Fibroblast of skin of left quadriceps (primary cell): ENCODE measurements around the gene RAB25.

Experiments
- DNase-seq, 2 experiments: peaks; one replicate each; pipeline ENCODE4 v3.0.0-alpha.2; 2013; ENCODE audit warnings: low read depth in 2 of 2

The RAB25 gene

DNA sequence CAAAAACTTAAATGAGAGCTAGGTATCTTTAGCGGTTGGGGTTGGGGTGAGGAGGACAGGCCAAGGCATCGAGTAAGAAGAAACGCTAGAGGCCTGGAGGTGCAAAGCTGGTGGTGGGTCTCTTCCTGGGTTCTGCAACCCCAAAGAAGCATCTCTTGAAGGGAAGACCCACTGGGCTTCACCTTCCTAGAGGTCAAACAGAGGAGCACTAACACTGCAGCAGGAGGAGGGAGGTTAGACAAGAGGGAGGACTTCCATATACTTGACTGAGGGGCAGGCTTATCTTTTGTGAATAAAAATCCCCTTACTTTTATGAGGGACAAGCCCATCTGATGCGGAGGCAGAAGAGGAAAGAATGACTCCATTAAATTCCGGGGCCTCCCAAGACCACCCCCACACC, 18.8 kb downstream of the RAB25 start:
- DNase-seq = no peak

DNA sequence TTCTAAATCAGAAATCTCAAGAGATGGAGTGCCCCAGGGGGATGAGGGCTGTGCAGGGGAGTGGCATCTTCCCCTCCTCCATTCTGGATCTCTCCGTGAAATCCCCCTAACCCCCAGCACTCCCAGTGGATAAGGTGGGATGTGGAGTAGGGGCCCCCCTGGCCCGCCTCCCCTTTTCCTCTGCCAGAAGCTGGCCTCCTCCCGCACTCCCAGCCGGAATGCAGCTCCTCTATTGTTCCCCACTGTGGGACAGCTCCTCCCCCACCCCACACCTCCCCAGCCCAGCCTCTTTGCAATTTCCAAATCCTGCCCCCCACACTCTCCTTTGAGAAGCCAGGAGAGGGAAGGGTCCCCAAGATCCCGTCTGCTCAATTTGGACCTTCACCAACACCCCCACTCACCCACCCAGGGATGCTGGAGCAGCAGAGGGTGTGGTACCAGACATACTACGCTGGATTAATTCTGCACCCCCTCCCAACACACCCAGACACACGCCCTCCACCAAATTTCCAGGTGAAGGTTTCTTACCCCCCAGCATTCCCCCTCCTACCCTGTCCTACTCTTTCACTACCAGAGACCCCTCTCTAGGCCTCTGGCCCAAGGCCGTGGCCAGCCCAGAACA, 19.4 kb downstream of the RAB25 start:
- DNase-seq = no peak

DNA sequence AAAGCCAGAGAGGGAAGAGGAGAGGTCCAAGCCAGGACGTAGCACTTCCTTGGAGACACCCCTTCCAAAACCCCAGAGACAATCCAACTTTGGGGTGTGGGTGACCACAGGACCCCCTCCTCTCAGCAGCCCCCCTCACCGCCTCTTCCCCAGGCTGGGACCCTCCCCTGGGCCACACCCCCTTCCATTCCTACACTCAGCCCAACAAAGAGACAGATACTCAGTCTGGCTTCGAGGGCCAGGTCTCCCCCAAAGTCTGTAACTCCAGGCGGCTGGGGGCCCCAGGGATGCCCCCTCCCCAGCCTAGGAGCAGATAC, 19.9 kb downstream of the RAB25 start:
- DNase-seq = no peak

DNA sequence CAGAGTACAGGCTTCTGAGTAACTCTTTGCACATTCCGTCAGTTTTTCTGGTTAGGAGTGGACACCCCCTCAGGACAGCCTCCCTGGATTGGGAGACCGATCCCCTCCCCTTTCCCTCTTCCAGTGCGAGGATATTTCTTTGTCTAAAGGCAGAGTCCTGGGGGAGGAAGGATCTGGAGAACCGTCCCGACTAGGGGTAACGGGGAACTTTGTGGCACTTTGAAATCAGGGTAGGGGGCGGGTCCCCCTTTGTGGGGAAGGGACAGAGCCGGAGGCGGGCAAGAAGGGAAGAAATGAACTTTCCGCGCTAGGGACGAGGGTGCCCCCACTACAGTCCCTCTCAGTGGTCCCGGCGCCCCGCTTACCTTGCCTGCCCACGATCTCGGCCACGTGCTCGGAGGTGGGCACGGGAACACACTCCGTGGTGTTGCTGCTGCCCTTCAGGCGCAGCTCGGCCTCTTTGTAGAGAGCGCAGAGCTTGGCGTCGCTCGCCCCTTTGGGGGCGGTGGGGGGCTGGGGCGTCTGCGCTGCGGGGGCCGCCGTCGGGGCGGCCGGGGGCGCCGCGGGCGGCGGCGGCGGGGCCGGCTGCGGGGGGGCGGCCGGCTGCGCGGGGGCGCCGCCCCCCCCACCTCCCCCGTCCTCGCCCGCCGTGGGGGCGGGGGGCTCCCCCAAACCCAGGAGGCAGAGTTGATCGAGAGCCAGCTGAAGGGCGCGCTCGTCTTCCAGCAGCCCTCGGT, 20.4 kb downstream of the RAB25 start:
- DNase-seq = no peak

DNA sequence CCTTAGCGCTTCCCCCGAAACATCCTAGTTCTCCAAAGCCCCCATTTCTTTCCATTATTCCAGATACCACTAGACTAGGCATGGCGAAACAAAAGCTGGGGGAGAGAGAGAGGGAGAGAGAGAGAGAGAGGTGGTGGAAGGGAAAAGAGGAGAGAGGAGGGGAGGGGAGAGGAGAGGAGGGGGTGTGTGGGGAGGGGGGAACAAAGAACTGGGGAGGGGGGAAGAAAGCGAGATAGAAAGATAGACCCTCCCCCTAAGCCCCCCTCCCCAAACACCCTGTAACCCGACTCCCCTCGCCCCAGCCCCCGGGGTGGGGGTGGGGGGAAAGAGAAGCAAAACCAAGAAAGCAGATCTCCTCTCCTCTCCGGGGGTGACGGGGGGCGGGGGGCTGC, 21.0 kb downstream of the RAB25 start:
- DNase-seq = no peak

DNA sequence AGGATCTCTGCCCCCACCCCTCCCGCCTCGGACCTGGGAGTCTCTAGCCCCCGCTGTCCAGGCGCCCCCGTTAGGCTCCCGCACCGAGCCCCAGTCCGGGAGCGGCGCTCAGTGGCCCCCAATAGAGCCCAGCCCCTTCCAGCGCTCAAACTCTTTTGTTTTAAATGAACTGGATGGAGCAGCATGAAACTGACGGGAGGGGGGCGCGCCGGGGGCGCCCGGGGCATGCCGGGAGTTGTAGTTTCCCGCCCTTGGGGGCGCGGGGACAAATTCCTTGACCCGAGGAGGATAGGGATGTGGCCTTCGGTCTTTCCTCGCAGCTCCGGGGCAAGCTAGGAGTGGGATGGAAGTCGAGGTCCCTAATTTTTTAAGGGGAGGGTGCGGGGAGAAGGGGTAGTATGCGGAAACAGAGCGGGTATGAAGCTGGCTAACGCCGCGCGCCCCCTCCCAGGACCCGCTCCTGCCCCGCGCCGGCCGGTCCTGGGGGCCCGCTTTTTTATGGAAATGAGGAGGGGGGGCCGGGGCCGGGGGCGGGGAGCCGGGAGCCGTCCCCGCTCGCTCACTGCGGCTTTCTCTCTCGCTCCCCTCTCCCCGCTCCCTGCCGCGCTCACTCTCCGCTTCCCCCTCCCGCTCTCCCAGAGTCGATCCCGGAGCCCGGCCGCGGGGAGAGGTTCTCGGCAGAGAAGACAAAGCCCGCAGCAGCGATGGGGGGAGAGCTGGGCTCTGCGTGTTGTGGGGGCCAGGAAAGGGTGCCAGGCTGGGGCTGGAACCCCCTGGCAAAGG, 21.5 kb downstream of the RAB25 start, which contains the start of gene MEX3A:
MEX3A (minus strand) TSS at position 157 of the 783 bp plus-strand sequence. CDS start 467 bp downstream, outside the sequence.
- DNase-seq = peak in 1 of 2 experiments; percentile 42

DNA sequence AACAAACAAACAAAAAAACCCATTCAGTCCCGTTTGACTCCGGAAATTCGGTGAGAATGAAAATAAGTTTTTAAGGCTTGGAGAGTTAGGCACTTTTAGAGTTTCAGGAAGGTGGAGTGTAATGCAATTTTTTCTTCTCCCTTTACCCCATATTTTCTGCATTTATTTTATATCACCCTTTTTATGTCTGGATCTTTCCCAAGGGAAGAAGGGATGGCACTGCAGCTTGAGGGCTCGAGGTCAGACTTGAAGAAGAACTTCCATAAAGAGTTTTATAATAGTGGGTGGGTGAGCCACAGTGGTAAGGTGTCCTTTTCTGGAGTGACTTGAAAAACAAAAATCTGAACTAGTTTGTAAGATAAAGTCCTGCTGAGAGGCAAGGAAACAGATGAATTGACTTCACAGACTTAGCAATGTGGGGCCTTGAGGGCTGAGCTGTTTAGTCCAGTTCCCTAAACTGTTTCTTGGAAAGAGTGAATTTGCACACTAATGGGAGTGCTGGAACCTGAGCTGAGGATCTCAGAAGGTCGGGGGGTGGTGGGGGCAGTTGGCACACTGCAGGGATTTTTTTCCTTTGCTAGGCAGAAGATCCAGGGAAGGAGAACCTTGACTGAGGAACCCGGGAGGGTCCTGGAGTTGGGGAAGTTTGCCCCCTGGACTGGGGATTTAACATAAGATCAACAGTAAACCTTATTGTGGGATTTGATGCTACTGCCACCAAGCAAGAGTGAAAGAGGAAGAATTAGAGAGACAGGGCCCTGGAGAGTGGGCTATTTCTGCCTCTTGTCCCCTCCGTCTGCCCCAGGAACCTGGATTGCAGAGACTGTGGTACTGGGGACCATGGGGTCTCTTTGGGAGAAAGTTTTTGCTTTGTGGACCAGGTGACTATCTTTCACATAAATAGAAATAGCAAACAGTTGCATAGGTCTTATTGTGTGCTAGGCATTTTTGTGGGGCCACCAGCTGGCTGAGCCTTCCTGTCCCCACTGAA, 23.1 kb downstream of the RAB25 start:
- no peak for DNase-seq

DNA sequence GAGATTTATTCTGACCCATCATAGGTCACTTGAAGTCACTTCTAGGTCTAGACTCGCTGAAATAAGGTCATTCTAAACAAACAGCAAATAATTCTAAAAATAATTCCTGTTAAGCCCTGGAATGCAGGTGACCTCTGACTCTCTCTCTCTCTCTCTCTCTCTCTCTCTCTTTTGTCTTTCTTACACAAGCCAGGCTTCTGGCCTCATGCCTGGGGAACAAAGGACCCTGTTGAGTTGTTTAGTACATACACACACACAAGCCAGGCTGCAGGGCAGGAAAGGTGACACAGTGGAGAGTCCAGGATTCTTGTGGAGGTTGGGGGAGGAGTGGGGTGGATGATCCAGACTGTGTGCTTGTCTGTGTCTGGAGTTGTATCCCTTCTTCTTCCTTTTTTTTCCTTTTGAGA, 25.3 kb downstream of the RAB25 start:
- DNase-seq = no peak

DNA sequence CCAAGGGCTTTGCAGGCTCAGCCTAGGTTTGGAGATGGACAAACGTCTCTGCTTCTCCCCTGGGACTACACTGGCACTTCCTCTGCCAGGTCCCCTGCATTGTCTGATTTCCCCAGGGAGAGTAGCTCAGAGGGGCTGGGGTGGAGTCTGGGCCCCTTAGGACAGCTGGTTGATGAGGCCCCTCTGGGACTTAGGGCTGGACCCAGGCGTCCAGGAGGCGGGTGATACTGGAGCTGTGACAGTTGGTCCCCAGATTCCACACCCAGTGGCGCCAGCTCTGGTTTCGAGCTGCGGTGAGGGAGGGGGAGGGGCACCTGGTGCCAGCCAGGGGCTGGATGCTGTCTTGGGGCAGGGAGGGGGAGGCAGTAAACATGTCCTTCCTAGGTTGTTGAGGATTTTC, 28.7 kb downstream of the RAB25 start:
- no peak for DNase-seq

DNA sequence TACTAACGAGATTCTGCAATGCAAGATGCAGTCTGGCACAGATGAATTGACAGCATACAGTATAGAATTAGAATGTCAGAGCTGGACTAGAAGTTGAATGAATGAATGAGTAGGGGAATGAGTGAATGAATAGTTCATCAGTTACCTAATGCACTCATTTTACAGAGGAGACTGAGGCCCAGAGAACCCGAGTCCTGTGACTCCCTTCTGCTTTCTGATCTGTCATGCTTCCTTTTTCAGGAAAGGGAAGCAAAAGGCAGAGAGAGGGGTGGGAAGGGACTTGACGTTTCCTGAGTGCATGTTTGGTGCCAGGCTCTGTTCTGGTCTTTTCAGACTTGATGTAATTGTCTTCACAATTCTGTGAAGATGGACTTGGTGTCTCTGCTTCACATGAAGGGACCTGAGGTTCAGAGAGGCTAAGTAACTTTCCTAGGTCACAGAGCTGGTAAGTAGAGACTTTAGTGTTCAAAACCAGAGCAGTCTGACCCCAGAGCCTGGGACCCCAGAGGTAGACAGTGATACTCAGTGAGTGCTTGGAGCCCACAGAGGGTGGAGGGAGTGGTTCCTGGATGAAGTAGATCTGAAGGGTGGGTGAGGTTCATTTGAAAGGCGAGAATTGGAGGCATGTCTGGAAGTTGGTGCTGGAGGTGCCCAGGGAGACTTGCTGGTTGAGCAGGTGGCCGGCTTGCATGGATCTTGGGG, 29.3 kb downstream of the RAB25 start:
- DNase-seq = no peak

DNA sequence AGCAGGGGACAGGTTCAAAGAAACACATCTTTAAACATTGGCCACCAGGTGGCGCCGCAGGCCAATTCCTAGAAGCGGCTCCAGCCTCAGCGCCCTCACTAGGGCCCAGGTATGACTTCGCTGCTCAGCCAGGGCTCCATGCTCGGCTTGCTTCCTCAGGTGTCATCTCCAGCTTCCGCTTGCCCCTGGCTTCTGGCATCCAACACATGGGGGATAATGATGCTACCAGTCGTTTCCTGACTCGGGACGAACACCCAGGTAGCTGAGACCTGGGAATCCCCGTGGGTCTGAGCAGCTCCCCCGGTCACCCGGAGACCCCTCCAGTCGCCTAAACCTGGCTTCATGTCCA, 29.9 kb downstream of the RAB25 start:
- peak in 1 of 2 experiments; percentile 47 for DNase-seq

DNA sequence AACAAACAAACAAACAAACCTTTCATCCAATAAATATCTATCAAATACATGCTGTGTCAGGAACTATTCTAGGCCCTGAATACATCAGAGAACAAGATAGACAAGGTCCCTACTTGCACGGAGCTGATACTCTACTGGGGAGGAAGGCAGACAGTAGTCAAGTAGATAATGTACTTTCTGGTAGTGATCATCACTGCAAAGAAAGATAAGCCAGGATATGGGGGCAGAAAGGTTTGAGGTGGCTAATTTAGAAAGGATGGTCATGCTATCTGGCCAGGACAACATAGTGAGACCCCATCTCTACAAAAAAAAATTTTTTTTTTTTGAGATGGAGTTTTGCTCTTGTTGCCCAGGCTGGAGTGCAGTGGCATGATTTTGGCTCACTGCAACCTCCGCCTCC, 30.6 kb downstream of the RAB25 start:
- DNase-seq = no peak

DNA sequence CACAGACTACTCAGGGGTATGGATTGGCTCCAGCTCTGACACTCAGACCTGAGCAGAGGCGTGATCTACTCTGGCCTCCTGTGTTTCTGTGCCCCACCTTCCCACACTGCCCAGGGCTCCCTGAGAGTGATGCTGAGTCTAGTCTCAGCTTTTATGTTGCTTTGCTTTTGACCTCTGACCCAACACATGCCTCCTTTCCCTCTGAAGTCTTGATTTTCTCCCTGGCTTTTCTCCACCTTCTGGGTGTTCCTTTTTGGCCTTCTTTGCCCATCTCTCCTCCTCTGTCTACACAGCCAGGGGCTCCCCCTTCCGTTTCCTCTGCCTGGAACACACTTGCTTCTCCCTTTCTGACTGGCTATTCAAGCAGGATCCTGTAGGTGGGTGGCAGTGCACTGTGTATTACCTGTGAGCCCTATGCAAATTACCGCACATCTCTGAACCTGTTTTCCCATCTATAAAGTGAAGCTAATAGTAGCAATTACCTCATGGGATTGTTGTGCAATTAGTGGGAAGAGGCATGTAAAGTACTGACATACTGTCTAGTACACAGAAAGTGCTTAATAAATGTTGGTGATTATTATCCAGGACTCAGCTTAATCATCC, 35.0 kb downstream of the RAB25 start:
- DNase-seq = no peak

DNA sequence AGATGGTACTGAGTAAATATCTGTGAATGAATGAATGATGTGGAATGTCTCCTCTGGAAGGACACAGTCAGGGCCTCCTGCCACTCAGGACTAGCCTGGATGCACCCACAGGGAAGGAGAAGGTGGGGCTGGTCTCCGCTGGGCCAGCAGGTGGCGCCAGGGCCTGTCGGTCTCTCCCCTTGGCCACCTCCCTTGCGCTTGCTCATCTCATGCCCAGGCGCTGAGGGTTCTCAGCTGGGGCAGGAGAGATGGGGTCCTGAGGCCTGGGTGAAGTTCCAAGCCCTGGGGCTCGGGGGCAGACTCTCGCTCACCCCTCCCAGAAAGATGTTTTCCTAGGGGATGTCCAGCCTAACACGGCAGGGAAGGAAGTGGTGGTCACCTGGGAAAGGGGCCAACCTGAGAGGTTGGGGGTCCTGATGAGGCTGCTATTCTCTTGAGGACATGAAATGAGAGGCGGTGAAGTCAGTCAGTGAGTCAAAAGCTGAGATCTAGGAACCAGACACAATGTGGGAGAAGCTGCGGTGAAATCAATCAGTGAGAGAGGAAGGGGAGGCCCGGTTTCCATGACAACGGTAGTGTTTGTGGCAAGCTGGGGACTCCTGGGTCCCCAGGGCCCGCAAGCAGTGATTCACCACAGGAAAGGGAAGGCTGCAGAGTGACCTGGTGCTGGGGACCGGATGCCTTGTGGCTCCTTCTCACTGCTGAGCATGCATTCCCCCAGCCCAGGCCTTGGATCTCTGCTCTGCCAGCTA, 35.9 kb downstream of the RAB25 start:
- DNase-seq = peak in 1 of 2 experiments; percentile 59

DNA sequence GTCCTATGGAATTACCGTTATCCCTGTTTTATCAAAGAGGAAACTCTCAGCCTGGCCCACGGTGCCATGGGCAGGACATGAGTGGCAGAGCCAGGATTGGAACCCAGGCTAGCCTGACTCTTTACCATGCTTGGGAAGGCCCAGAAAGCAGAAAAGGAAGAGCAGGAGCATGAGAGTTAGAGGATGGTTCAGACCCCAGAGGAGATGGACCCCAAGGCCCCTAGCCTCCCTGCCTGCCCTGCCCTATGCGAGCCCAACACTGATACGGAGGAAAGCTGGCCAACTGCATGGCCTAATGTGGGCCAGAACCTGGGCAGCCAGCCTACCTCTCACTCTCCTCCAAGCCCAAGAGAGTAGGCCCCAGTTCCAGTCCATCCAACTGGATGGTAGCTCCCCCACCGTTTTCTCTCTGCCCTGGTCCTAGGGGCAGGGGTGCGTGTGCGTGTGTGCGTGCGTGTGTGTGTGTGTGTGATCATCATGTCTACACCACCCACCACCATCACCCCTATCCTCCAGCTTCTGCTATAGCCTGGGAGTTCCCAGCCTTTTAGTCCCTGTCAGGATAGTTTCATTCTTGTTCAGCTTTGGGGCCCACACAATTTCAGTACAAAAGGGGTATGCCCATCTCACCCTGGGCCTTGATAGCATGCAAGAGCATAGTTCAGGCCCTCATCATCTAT, 36.7 kb downstream of the RAB25 start:
- no peak for DNase-seq

DNA sequence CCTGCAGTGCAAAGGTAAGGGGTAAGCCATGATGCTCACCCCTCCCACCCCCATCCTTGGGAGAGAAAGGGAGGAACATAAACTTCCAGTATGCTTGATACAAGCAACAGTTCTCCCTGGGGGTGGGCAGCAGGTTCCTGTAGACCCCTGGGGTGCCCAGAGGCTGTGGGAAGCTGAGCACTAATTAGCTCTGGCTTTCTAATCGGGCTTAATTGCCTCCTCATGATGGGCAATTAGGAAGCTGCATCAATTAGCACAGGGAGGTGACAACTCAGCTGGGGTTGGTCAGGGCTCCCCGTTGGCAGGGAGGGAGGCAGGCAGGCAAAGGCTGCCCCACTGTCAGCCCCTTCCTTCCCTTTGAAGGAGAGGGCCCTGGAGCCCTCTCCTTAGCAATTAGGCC, 37.8 kb downstream of the RAB25 start:
- DNase-seq = no peak

DNA sequence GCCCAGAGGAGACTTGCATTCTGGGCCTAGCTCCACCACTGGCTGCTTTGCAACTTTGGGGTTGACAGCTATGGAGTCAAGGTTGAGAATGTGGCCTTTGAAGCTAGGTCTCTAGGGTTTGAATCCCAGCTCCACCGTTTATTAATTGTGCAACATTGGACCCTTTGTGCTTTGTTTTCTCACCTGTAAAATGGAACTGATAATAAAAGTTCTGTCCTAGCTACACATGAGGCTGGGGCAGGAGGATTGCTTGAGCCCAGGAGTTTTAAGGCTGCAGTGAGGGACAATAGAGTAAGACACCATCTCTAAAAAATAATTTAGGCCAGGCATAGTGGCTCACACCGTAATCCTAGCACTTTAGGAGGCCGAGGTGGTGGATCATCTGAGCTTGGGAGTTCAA, 38.3 kb downstream of the RAB25 start:
- DNase-seq = no peak

DNA sequence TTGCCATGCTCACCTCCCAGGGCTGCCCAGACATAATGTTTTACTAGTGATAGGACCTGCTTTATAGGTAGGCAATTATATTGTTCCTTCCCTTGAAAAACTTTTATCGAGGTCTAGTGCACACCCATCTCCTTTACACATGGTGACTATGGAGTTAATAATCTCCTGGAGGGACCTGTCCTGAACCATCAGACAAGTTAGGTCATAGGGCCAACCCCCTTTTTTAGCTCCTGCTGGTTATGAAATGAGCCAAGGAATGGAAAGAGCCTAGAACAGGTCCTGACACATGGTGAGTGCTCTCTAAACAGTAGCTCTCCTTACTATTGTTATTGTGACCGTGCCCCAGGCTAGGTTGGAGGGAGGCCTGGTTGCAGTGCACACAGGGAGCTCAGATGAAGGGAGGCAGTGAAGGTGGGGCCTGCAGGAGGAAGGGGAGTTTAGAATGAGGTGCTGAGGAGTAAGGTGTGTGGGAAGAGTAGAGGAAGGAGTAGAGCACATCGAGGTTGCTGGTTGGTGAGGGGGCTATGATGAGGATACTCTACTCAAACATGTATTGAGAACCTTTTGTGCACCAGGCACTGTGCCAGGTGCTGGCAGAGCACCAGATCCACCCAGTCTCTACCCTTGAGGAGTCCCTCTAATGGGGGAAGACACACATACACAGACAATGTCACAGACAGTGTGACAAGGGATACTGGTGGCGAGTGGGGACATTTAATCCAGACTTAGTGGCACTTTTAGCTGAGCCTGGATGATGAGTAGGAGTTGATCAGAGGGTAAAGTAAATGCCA, 39.4 kb downstream of the RAB25 start:
- no peak for DNase-seq

DNA sequence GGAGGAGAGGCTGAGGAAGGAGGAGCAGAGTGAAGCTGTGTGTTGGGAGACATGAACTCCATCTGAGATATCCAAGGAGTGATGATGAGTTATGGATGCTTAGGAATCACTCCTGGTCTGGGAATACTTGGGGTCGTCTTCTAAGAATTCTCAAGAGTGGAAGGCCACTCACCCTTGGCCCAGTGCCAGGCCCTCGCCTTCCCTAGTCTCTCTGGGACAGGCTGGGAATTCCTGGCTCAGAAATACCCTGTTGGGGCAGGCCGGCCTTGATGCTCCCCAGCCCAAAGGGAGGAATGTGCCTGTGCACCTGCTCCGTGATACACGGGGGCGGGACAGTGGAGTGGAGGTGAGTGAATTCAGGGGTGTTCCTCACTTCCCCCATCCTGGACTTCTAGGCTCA, 40.9 kb downstream of the RAB25 start:
- DNase-seq = no peak
